Stimulated activated CD4-positive, alpha-beta T cell treated with anti-CD3 and anti-CD28 coated beads, Interleukin-1b, Interleukin-23, amount 100 ng/mL, for 4 hours (primary cell): ENCODE results near the gene VAMP2.

Experiments used
- DNase-seq, 2 donors: peaks; one replicate each; pipeline ENCODE4 v3.0.0-alpha.2; 2020; ENCODE audit warnings: low read depth in 2 of 2

The VAMP2 gene

DNA sequence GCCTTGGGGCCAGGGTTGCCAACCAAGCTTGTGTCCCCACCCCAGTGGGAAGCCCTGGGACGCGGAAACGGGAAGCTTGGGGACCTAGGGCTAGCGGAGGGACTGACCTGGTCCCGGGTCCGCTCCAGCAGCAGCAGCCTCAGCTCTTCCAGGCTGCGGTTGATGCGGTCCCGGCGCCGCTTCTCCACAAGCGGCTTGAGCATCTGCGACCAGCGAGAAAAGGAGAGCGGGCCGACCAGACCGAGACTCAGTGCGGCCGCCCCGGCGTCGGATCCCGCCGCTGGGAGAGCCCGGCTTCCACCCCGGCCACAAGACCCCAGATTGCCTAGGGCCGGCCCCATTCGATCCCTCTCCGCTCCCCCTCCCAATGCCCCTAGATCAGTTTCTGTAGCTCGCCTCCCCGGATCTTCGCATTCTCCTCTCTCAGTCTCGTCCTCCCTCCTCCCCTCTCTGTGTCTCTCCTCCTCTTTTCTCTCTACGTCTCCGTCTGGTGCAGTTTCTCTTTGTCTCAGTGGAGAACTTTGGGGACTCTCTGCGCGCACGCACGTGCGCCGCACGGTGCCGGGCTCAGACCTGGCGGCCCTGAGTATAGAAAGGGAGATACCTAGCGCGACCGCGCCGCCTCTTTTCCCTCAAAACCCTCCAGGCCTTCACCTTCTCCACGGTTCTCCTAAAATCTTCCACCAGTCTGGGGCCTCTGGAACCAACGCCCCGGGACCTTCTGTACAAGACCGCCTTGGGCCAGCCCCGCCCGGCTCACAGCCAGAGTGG, 39.6 kb downstream of the VAMP2 start:
- peak in 1 of 2 donors; percentile 43 for DNase-seq

DNA sequence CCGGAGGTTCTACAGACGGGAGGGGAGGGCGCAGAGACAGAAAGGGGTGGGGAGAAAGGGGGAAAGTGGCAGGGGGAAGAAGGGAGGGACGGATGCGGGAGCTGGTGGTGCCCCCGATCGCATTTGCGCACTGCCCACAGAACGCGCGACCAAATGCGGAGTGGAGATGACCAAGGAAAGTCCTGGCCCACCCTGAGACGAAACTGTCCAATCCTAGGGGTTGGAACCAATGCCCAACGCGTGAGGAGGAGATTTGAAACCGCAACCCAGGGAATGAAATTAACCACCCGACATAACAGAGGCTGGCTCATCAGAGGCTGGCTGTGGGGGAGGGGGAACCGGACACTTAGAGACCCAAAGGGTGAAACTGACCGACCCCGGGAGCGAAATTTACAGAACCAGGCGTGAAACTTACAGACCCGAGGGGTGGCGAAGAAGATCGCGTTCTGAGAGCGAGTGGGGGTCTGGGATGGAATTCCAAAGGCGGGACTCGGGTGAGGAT, 40.3 kb downstream of the VAMP2 start:
- DNase-seq, result peak in 1 of 2 donors; percentile 16

DNA sequence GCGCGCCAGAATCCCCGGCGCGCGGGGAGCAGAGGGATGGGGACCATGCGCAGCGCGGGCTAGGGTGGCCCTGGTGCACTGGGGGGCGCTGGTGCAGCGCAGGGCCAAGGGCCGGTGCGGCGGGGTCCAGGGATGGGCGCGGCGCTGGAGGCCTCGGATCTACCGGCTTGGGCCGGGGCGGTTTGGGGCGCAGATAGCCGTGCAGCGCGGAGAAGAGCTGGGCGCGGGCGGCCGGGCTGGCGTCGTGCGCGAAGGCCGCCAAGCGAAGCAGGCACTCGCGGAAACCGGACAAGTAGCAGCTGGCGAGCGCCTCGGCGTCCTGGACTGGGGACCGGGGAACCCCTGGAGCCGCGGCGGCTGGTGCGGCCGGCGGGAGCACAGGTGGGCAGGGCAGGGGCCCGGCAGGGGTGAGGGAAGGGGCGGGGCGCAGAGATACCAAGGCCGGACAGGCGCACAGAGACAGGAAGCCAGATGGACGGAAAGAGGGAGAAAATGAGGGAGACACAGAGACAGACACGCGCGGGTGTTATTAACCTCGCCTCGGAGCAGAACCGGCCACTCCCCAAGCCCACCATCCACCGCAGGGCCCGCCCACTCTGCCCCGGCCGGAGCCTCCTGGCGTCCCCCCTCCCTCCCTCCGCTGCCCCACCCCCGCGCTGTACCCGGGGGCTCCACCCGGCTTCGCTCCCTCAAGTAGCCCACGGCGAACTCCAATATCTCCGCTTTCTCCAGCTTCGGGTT, 40.9 kb downstream of the VAMP2 start:
- DNase-seq, result peak in 1 of 2 donors; percentile 47

DNA sequence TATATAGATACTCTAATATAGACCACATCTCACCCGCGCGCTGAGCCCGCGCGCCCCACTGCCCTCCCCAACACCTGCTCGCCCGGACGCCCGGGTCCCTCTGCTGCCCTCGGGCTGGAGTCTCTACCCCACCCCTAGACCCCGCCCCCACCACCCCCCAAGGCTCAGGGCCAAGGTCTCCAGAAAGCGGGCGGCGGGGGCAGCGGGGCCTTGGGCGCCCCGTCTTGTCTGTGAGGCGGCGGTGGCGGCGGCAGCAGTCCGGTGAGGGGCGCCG, 41.4 kb downstream of the VAMP2 start:
- DNase-seq, result no peak

DNA sequence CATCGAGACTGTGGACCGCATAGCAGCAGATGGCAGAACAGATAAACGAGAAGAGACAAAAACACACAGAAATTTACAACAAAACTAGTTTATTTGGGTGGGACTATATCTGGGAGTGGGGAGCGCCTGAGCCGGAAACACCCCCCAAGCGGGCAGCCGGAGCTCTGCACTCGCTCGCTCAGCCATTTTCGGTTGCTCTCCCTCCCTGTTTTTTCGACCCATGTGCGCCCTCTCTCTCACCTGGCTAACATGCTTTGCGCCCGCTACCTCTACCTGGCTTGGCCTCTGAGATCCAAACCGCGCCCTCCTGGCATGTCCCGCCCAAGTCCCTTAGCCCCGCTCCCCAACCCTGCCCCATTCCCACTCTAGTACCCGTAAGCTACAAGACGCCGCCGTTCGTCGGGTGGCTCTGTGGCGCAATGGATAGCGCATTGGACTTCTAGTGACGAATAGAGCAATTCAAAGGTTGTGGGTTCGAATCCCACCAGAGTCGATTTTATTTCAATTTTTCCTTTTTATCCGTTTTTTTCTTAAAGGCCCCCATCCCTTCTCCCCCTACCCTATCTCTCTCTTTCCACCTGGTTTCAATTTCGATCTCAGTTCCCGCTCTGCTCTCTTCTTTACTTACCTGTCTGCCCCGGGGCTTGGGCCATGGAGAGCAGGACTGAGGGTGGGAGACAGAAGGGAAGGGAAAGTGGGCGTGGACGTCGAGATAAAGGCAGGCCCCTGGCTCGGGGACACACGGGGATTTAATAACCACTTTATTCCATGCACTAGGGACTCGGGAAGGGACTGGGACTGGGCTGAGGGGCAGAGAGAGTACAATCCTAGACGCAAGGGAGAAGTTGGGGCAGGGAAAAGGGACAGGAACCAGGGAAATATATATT, 42.0 kb downstream of the VAMP2 start:
- DNase-seq, result peak; percentile 71 to 76

DNA sequence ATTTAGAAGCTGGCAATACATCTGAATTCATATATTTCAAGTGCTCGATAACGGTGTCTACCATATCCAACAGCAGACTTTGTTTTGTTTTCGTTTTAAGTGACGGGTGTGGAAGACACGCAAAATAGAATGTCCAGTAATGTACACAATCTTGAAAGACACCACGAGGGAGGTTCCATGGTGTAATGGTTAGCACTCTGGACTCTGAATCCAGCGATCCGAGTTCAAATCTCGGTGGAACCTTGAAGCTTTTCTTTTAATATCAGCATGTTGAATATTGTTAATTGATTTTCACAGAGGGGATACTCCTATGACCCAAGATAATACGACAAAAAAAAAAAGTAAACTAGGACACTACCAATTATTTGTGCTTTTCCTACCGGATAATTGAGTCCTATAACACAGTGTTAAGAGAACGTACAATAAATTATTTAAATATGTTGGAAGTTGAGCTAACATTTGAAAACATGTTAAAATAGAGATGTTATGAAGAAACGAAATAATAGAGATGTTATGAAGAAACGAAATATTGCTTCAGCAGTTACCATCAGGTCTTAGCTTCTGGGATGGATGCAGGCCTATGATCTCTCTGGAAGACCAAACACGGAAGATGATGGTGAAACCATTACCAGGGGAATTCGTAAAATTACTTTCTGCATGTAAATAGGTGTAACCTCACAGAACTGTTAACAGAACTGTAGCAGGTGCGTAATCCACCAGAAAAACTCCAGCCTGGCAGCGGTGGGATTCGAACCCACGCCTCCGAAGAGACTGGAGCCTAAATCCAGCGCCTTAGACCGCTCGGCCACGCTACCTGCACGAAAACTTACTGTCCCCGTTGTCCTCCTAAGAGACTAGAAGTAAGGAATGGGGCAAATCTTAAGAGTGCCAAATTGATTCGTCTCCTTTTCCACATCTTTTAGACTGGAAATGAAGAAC, 42.9 kb downstream of the VAMP2 start:
- peak; percentile 83 to 88 for DNase-seq

DNA sequence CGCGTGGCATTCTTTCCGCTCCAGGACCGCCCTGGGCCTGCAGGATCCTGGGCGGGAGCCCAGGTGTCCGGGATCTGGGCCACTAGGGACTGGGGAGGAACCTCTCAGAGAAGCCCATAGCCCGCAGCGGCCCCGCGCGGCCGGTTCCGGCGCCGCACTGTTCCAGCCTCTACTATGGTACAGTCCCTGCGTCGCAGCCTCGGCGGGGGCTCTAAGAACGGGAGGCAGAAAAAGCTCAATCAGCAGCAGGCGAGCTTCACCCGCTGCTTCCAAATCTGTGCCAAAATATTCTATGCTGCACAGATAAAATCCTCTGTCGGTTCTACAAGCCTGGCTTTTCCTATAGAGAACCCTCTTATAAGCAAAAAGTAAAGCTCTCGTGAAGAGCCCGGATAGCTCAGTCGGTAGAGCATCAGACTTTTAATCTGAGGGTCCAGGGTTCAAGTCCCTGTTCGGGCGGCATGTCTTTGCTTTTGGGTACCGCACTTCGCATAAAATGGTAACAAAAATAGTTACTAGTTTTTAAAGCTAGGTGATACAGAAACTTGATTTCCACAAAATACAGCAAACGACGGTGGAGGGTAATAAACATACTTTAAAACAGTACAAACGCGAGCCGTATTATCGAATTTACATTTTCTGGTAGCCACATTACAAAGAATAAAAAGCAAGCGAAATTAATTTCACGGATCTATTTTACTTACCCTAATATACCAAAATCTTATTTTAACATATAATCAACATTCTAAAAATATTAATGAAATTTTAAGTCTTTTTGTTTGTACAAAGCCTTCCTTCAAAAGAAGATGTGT, 43.8 kb downstream of the VAMP2 start:
- DNase-seq, result peak; percentile 83

DNA sequence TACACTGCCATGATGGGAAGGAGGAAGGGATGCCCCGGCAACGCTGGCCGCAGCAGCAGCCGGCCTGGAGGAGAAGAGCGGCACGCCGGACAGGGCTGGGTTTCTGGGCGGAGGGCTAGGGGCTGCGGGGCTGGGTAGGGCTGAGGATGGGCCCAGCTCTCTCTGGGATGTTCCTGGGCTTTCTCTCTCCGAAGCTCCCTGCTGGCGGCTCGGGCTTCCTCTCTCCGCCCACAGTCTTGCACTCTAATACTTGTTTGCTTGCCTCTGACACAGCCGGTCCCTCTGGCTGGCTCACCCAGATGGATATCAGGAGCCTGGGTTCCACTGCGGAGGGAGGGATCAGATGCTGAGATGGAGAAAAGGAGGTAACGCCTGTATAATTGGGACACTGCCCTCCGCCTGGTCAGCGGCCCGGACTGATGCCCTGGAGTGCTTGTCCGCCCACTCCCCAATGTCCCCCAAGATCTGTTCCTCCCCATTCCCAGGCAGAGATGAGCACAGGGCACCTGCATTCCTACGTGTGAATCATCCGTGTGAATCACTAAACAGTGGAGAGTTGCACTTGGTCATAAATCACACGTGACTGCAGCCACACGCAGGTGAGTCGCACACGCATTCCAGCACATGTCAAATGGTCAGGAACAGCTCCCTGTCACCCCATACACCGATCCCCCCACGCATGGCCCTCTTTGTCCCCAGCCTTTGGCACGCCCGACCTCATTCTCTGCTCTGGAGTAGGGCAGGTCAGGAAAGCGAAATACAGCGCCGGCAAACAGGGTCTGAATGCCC, 44.6 kb downstream of the VAMP2 start, which contains the start of gene ALOXE3:
Gene ALOXE3 (minus strand): TSS at position 535 of the 789 bp plus-strand sequence. CDS start 524 bp downstream, at position 11.
- DNase-seq, result no peak

DNA sequence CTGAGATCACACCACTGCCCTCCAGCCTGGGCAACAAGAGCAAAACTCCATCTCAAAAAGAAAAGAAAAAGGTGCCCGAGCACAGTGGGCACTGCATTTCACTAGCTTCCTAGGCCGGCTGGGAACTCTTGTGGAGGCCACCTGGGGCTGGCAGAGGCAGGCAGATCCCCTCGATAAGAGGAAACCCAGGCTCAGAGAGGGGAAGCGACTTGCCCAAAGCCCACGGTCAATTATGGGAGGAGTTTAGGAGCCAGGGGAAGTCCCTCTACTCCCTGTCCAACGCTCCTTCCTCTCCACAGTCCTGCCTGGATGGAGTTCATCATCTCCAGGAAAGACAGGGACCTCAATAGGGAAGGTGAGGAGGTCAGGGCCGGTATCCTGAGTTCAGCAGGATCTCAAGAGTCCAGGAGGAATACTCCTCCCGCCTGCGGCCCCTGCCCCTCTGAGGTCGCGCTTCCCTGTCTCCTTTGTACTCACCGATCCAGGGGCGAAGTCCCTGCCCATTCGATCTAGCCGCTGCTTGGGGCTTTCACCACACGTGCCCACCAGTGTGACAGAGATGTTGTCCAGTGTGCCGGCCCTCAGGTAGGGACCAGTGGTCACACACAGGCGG, 45.3 kb downstream of the VAMP2 start:
- no peak for DNase-seq

DNA sequence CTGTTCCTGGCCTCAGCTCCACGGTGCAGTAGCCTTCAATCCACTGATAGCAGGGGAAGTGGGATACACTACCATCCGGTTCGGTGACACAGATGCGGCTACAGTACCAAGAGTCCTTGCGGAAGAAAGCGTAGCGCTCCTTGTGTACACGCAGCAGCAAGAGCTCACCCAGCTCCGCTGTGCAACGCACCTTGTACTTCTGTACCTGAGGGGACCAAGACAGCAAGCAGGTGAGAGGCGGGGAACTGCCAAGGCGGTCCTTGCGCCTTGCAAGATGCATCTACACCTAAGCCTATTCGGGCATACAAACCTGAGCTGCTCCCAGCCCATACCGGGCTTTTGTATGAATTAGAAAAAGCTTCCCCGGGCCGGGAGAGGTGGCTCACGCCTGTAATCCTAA, 46.0 kb downstream of the VAMP2 start:
- no peak for DNase-seq

DNA sequence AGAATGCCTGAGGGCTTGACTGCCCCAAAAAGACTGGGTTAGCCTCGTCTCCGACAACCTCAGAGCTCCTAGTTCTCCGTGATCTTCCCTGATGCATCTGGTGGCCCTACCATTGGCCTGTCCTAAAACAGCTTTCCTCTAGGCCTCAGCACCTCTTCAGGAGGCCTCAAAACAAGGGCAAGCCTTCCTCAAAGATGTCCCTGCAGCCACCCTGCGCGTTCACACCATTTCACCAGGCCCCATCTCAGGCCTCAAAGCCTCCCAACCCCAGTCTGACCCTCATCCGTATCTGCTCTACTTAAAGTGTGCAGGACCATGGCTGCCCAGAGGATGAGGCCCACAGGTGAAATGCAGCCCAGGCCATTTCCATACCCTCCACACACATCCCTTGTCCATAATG, 51.8 kb downstream of the VAMP2 start:
- no peak for DNase-seq

DNA sequence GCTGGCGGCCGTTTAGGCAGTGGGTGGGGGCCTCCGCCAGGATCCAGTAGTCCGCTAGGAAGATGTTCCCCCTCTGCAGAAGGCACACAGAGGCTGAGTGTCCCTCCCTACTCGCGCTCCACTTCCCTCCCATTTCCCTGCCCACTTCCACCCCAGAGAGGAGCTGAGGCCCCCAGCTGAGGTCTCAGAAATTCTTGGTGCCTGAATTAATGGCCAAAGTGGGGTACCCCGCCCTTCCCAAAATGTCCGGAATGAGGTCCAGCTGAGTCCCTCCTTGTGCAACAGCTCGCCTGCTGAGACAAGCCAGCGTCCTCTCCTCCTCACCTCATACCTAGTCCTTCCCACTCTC, 52.3 kb downstream of the VAMP2 start:
- DNase-seq, result no peak

DNA sequence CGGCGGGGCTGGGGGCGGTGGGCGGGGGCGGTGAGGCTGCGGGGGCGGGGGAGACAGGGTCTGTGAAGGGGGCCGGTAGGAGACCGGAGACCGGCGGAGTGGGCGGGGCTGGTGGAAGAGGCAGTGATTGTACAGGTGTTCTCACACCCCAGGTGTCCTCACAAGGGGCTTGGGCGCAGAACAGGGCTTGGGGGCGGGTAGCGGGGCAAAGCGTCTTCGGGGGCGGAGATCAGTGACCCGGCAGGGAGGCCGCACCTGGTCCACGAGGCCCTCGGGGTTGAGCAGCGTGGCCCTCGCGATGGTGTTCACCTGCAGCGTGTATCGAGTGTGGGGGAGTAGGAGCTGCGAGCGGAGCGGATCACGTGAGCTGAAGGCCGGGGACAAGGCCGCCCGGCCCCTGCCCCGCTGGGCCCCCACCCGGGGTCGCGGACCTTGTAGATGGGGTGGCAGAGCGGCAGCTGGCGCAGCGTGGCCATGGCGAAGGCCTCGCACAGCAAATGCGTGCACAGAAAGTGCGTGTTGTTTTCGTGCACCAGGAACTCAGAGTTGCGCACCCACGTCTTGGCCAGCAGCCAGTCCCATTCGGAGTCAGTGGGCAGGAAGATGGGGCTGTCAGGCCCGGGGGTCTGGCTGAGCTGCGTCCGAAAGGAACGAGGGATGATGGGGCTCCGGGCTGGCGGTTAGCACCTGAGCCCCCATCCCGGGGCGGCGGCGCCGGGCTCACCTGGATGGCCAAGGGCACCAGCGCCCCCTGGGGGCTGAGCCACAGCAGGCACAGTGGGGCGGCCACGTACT, 52.9 kb downstream of the VAMP2 start:
- peak; percentile 75 to 81 for DNase-seq
